ENCODE results near the gene HP1BP3.

HP1BP3 gene

GRCh38 chr1:20710469-20711284 is 76.4 kb downstream of the HP1BP3 start:
- DNase-seq: no peak

DNA sequence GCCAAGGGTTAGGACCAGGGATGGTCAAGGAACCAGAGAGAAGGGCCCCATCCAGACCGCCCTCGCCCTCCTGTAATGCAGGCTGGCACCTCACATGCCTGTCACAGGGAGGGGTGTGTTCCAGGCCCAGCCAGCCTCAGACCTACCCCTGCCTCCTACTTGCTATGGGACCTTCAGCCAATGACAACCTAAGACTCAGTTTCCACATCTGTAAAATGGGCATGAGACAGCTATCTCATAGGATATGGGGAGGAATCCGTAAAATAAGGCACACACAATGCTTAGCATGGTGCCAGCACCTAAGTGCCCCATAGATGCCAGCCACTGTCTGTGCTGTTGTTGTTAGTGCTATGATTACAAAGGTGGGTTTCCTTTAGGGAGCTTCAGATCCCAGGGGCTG is 77.2 kb downstream of the HP1BP3 start:
- no peak for DNase-seq

DNA sequence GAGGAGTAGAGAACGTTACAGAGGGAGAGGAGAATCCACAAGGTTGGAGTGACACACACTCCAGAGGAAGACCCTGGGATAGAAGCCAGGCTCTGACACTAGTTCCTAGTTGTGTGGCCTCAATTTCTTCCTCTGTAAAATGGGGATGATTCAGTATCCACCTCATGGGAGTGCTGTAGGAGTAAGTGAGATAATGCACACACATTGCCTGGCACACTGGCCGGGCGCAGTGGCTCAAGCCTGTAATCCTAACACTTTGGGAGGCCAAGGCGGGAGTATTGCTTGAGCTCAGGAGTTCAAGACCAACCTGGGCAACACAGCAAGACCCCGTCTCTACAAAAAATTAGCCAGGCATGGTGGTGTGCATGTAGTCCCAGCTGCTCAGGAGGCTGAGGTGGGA is 78.2 kb downstream of the HP1BP3 start:
- DNase-seq: no peak

DNA sequence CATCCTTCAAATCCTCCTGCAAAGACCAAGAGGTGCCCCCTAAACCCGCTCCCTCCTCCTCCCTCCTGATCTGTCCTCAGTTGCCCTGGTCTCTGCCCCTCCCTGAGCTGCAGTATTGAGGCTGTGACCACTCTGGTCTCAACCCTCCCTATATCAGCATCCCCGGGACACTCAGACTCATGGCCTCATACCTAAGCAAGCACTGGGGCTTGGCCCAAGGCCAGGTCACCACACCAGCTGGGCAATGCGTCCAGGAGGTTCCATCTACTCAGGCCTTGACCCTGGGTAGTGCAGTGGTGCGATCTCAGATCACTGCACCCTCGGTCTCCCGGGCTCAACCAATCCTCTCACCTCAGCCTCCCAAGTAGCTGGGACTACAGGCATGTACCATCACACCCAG is 79.0 kb downstream of the HP1BP3 start:
- no peak for DNase-seq

DNA sequence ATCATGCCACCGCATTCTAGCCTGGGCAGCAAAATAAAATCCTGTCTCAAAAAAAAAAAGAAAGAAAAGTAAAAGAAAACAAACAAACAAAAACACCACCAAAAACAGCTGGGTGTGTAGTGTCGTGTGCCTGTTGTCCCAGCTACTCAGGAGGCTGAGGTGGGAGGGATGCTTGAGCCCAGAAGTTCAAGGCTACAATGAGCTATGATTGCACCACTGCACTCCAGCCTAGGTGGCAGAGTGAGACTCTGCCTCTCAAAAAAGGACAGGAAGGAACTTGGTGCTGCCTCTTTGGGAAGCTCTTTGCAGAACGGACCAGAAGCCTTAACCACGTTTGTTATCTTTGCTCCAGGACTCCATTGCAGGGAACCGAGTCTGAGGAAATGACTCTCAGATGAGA is 80.3 kb downstream of the HP1BP3 start:
- no peak for DNase-seq

GRCh38 chr1:20705203-20705755 is 81.8 kb downstream of the HP1BP3 start:
- peak; percentile 61 for DNase-seq

- DNase-seq: no peak
Observed at GRCh38 chr1:20704390-20705202, 82.5 kb downstream of the HP1BP3 start.

DNA sequence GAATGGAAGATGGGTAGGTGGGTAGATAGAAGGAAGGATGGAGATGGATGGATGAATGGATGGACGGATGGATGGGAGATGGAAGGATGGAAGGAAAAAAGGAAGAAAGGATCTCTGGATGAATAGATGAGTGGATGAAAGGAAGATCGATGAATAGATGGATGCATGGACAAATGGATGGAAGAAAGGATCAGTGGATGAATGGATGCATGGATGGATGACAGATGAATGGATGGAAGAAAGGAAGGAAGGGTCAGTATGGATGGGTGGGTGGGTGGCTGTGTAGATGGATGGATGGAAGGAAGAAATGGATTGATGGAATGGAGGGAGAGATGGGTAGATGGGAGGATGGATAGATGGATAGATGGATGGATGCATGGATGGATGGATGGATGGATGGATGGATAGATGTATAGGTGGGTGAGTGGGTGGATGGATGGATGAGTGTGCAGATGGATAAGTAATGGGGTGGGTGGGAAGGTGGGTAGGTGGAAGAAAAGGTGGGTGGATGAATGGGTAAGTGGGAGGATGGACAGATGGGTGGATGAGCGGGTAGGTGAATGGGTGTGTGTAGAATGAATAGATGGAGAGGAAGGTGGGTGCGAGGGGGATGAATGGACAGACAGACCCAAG is 83.9 kb downstream of the HP1BP3 start:
- no peak for DNase-seq

DNA sequence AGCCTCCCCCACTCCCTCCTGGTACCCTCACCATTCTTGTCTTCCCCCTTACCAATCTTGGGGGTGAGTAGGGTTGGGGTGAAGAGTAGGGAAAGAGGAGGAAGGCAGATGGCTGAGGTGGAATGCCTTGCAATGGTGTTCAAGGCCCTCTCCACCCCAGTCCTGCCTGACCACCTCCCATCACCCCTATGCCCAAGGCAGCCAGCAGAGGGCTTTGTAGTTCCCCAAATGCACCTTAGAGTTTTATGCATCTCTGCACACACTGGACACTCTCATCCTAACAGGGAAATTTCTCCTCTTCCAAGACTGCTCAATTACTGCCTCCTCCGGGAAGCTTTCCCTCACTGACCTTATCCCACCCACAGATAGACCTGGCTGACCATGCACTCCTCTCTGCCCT is 84.7 kb downstream of the HP1BP3 start:
- DNase-seq: no peak

DNA sequence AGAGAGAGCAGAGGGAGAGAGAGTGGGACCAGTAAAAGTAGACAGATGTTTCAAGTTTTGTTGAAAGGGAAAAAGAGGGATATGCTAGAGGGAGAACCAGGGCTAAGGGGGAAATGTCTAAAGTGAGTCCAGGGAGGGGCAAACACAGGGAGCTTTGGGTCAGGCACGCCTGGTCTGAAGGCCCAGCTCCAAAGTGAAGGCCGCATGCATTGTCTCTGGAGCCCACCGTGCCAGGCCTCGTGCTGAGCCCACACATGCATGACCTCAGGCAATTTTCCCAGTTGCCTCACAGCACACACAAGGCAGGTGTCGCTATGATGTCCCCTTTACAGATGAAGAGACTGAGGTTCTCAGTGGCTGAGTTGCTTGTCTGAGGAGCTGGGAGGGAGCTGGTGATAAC is 85.3 kb downstream of the HP1BP3 start:
- DNase-seq: no peak

DNA sequence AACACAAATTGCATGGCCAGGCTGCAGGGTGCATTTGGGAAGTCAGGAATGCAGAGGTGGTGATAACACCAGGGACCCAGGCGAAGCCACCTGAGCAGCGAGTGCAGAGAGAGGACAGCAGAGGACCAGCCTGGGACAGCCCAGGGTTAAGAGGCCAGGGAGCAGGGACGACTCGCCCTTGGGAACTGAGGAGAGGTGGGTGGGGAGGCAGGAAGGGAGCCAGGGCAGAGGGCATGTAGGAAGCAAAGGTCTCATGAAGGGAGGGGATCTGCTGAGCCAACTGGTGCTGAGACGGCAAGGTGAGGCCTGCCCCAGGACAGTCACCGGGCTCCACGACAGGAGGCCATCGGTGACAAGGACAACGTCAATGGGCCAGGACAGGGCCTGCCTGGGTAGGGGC is 85.7 kb downstream of the HP1BP3 start:
- DNase-seq: no peak

DNA sequence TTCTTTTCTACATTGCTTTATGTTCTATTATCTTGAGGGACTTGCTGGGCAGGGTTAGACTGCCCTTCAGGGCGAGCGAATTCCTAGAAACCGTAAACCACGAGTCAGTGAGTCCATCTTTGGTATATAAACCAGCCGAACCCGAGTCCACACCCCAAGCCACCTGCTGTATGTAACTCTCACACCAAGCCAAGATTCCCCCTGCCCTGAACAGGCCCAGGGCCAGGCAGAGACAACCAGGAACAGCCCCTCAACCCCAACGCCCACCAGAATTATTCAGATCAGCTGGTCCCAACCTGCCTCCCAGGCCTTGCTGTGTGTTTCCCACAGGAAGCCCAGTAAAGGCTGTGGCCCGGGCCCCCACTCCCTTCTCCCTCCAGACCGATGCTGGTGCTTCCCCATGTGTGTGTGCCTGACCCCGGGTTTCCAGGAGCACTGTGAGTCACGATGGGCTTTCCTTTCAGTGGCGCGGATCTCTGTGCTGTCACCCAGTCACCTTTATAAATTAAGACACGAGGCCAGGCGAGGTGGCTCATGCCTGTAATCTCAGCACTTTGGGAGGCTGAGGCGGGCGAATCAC is 86.4 kb downstream of the HP1BP3 start:
- no peak for DNase-seq

- no peak for DNase-seq
Observed at GRCh38 chr1:20699558-20699957, 87.5 kb downstream of the HP1BP3 start.

- no peak for DNase-seq
Observed at GRCh38 chr1:20698195-20698910, 88.8 kb downstream of the HP1BP3 start.

DNA sequence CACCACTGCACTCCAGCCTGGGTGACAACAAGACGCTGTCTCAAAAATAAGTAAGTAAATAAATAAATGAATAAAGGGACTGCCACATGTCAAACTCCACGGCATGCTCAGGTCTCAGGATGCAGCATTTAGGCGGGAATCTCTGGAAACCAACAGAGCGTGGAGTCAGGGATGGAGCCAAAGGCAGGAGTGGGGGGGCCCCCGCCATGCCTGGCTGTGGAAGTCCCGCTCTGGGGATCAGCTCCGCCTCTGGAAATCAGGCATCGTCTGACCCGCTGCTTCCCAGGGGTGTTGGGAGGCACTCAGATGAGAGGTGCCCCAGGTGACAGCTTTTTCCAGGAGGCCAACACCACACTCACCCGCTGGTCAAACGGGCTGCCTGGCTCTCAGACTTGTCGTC is 89.5 kb downstream of the HP1BP3 start:
- no peak for DNase-seq

- peak; percentile 85 for DNase-seq
Observed at GRCh38 chr1:20696397-20697333, 90.4 kb downstream of the HP1BP3 start.

DNA sequence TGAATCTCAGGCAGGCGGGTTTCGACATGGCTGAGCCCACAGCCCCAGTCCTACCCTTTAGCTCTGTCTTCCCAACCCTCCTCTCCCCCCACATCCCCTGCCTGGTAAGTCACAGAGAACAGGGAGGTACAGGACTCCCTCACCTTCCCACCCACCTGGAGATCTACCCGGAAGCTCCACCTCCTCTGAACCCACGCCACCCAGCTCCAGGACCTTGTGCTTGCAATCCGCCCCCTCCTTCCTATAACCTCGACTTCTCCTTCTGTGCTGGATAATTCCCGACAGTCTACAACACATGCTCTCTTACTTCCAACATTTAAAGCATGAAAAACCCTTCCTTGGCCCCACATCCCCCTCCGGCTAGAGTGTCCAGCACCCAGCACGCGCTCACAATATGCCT is 91.6 kb downstream of the HP1BP3 start:
- DNase-seq: no peak

- DNase-seq: no peak
Observed at GRCh38 chr1:20693623-20694022, 93.5 kb downstream of the HP1BP3 start.

Measured in NCI-H1694 (cell line).